Upper lobe of left lung (tissue), 4 donors: ENCODE measurements around the gene RNF44.

Source experiments
- EP300 ChIP-seq, 4 donors: sonication (generic); formaldehyde crosslinking; IDR thresholded peaks; one replicate each; pipeline ENCODE4 v1.5.1; 2017; ENCODE audit warnings: antibody characterized with exemption in 4 of 4, control low read depth in 2 of 4
- POLR2A ChIP-seq, 4 donors: fragments of 450-650 bp; IDR thresholded peaks; one replicate each; pipeline ENCODE4 v1.5.1; 2016 to 2017; ENCODE audit warnings: antibody characterized with exemption in 4 of 4, mild to moderate bottlenecking in 2 of 4
- POLR2AphosphoS5 ChIP-seq, 2 donors: sonication (generic); formaldehyde crosslinking; IDR thresholded peaks; one replicate each; pipeline ENCODE4 v1.5.1; 2017; ENCODE audit warnings: antibody characterized with exemption in 2 of 2
- TF ChIP-seq, protein P1 (sequence below), 6 experiments: fragments of 450-650 bp in 4 of 6; fragments of 200-600 bp in 2 of 6; sonication (generic) in 2 of 6; IDR thresholded peaks; one replicate each; pipeline ENCODE4 v1.5.1; 2016 to 2019; ENCODE audit warnings: antibody characterized with exemption in 6 of 6

DNA sequence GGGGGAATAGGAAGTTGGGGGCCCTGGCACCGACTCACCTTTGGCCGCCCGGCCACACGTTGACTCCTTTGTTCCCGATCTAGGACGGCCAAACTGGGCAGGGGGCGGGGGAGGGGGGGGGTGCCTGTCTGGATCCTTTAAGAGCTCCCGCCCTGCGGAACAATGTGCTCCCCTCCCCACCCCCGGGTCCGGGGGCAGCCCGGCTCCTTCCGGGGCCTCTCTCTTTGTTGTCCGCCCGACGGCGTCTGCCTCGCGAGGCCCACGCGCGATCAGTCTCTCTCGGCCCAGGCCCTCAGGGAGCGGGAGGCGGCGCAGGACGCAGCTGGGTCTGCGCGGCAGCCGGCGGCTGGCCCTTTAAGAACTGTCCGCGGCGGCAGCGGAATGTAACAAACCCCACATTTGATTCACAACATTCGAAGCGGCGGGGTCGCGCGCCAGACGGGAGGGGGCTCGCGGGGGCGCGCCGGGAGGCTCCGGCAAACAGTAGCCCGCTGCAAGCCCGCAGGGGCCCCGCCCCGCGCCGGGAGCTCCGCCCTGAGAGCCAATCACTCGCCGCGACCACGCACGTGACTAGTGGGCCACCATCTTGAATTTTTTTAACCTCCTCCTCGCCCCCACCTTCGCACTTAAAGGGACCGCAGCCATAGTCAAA is at the start of gene RNF44:
- peak; percentile 13 to 38 for TF ChIP-seq POLR2AphosphoS5 (IDR thresholded peaks at IDR 0.05)
- peak in 3 of 4 donors; percentile 33 to 76 (median 45) for TF ChIP-seq POLR2A (IDR thresholded peaks at IDR 0.05)
- TF ChIP-seq, protein P1, sequence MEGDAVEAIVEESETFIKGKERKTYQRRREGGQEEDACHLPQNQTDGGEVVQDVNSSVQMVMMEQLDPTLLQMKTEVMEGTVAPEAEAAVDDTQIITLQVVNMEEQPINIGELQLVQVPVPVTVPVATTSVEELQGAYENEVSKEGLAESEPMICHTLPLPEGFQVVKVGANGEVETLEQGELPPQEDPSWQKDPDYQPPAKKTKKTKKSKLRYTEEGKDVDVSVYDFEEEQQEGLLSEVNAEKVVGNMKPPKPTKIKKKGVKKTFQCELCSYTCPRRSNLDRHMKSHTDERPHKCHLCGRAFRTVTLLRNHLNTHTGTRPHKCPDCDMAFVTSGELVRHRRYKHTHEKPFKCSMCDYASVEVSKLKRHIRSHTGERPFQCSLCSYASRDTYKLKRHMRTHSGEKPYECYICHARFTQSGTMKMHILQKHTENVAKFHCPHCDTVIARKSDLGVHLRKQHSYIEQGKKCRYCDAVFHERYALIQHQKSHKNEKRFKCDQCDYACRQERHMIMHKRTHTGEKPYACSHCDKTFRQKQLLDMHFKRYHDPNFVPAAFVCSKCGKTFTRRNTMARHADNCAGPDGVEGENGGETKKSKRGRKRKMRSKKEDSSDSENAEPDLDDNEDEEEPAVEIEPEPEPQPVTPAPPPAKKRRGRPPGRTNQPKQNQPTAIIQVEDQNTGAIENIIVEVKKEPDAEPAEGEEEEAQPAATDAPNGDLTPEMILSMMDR (IDR thresholded peaks at IDR 0.05) = peak in 3 of 6 experiments; percentile 5 to 13 (median 10)
- no peak for TF ChIP-seq EP300 (IDR thresholded peaks at IDR 0.05)
